PFSK-1 (cell line): ENCODE measurements around the gene EFTUD2.

ENCODE experiments used
- FOXP2 ChIP-seq: optimal IDR thresholded peaks from 2 replicates; pipeline ENCODE3; 2011; ENCODE audit warnings: borderline replicate concordance, control low read depth, inconsistent platforms; ENCODE audit not compliant: insufficient read depth; ENCODE audit errors: extremely low read length, extremely low read depth
- POLR2AphosphoS5 ChIP-seq: IDR thresholded peaks from 2 replicates; pipeline ENCODE4 v1.6.1; 2012; ENCODE audit warnings: low read depth, mild to moderate bottlenecking, control low read depth, low read length, moderate library complexity
- SIN3A ChIP-seq: IDR thresholded peaks from 2 replicates; pipeline ENCODE4 v1.6.1; 2012; ENCODE audit warnings: mild to moderate bottlenecking, low read length, moderate library complexity, borderline replicate concordance; ENCODE audit not compliant: insufficient read depth
- TAF1 ChIP-seq: IDR thresholded peaks from 2 replicates; pipeline ENCODE4 v1.6.1; 2012; ENCODE audit warnings: low read length, control low read depth, borderline replicate concordance; ENCODE audit not compliant: insufficient read depth
- TF ChIP-seq, protein P1 (sequence below), 2 experiments: IDR thresholded peaks; 2 replicates each; pipeline versions ENCODE4 v1.6.1 to v1.8.0; 2011 to 2012; ENCODE audit warnings: low read depth in 2 of 2, low read length in 2 of 2, control low read depth in 1 of 2, inconsistent platforms in 1 of 2, mild to moderate bottlenecking in 1 of 2, moderate library complexity in 1 of 2; ENCODE audit not compliant: insufficient read depth in 1 of 2

EFTUD2 gene

DNA sequence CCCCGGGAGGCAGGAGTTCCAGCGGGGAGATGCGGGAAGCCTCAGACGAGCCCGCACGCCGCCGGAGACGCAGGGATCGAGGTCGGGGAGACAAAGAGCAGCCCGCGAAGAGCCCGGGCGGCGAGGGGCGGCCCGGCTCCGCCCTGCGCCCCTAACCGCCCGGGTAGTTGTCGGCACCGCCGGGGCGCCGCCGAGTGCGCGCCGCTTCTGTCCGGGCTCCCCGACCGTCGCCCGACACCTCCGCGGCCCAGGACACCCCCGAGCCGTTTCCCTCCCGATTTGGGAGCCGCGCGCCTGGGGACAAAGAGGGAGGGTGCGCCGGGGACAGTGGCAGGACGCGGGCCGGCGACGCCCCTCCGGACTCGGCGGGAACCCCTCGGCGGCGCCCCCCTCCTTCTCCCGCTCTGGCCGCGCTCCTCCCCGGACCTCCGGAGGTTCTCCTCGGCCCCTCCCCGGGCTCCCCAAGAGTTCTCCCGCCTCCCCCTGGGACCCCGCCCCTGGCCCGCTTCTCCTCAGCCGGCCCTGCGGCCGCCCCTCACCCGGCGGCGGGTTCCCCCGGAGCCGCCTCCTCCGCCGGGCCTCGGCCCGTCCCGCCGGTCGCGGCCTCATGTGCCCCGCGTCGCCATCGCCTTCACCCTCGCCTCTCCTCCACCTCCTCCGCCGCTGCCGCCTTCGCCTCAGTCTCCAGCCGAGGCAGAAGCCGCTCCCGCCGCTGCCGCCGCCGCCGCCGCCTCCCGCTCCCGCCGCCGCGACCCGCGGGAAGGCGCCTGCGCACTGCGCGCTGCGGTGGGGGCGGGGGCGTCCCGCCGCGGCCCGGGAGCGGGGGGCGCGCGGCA, 69.5 kb downstream of the EFTUD2 start, which contains the start of gene GJC1:
Gene GJC1 (minus strand): TSS at position 765 of the 836 bp plus-strand sequence. CDS start 24,470 bp downstream, outside the sequence.
- no peak for TF ChIP-seq POLR2AphosphoS5
- TF ChIP-seq, protein P1, sequence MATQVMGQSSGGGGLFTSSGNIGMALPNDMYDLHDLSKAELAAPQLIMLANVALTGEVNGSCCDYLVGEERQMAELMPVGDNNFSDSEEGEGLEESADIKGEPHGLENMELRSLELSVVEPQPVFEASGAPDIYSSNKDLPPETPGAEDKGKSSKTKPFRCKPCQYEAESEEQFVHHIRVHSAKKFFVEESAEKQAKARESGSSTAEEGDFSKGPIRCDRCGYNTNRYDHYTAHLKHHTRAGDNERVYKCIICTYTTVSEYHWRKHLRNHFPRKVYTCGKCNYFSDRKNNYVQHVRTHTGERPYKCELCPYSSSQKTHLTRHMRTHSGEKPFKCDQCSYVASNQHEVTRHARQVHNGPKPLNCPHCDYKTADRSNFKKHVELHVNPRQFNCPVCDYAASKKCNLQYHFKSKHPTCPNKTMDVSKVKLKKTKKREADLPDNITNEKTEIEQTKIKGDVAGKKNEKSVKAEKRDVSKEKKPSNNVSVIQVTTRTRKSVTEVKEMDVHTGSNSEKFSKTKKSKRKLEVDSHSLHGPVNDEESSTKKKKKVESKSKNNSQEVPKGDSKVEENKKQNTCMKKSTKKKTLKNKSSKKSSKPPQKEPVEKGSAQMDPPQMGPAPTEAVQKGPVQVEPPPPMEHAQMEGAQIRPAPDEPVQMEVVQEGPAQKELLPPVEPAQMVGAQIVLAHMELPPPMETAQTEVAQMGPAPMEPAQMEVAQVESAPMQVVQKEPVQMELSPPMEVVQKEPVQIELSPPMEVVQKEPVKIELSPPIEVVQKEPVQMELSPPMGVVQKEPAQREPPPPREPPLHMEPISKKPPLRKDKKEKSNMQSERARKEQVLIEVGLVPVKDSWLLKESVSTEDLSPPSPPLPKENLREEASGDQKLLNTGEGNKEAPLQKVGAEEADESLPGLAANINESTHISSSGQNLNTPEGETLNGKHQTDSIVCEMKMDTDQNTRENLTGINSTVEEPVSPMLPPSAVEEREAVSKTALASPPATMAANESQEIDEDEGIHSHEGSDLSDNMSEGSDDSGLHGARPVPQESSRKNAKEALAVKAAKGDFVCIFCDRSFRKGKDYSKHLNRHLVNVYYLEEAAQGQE (IDR thresholded peaks at IDR 0.05; ENCODE audit: insufficient read depth in 1 of 2, low read depth in 2 of 2, low read length in 2 of 2), result no peak
- TF ChIP-seq FOXP2, result no peak
- TF ChIP-seq TAF1, result no peak
- TF ChIP-seq SIN3A, result peak; percentile 7; the same call in 1 of the 2 replicates

DNA sequence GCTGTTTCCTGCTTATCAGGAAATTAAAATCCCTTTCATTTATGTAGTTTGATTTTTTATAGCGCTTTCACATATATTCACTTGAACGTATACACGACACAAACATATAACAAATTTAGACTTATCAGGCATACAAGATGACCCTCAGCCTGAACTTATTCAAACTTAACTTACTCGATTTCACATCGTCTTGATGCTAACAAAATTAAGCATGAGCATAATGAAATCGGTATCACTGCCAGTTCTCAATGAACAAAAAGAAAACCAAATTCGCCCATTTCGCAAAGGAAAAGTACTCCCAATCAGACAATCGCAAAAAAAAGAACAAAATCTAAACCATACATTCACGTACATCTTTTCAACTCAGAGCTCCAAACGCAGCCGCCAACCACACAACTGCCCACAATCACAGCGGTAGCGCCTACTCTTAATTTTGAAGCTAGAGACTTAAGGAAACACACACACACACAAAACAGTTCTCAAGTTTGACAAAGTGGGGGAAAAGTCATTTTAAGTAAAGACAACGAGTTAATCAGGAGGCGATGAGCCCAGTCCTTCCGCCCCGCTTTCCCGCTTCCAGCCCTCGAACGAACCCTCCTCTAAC, 70.2 kb downstream of the EFTUD2 start:
- TF ChIP-seq SIN3A (peak; percentile 83; the same call in 1 of the 2 replicates), POLR2AphosphoS5 (no peak)

GRCh38 chr17:44827863-44828262, 71.4 kb downstream of the EFTUD2 start:
- TF ChIP-seq, protein P1 (IDR thresholded peaks at IDR 0.05; ENCODE audit: insufficient read depth in 1 of 2, low read depth in 2 of 2, low read length in 2 of 2), result no peak
- no peak for TF ChIP-seq TAF1
- no peak for TF ChIP-seq FOXP2
- no peak for TF ChIP-seq SIN3A
- no peak for TF ChIP-seq POLR2AphosphoS5

DNA sequence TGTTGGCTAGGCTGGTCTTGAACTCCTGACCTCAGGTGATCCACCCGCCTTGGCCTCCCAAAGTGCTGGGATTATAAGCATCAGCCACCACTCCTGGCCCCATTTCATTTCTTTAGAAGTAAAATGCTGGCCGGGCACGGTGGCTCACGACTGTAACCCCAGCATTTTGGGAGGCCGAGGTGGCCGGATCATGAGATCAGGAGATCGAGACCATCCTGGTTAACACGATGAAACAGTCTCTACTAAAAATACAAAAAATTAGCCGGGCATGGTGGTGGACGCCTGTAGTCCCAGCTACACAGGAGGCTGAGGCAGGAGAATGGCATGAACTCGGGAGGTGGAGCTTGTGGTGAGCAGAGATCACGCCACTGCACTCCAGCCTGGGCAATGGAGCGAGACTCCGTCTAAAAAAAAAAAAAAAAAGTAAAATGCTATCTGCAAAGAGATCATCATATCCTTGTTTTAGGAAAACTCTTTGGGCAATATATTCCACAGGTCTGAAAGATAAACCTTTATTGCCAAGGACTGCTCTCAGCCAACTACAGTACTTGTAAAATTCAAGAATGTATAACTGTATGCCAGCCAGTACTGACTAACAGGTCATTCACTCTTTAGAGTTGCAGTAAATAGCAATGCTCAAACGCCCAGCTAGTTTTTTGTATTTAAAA, 73.0 kb downstream of the EFTUD2 start:
- TF ChIP-seq, protein P1 (IDR thresholded peaks at IDR 0.05; ENCODE audit: insufficient read depth in 1 of 2, low read depth in 2 of 2, low read length in 2 of 2), result no peak

DNA sequence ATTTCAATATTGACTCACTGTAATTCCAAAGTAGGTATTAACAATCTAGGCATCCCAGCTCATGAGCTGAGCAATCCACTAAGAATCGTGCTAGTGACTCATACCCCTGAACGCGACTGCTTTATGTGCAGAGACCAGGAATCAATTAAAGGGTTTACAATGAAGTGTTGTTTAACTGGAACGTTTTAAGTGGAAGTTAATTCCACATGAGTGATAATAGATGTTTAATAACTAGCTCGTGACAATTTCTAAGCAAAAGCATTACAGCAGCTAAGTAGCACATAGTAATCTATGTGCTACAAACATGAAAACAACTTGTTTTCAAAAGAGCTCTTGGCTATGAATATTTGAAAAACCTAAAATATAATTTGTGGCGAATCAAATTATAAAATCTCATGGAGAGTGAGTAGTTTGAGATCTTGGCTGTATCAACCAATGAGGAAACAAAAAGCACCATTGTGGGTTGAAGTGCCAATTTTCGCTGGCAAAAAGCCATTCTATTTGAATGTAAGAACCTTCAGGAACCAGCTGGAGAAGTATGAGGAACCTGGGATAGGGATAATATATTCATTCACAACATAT, 78.5 kb downstream of the EFTUD2 start:
- no peak; the same call in 1 of the 2 replicates for TF ChIP-seq POLR2AphosphoS5
- no peak for TF ChIP-seq SIN3A
- TF ChIP-seq FOXP2, result no peak
- TF ChIP-seq TAF1, result no peak
- TF ChIP-seq, protein P1 (IDR thresholded peaks at IDR 0.05; ENCODE audit: insufficient read depth in 1 of 2, low read depth in 2 of 2, low read length in 2 of 2), result no peak
